ENCODE measurements around the gene IMMP2L.
"Not testable (repeated sequence)": the region's sequence is repeated elsewhere in the genome, so short reads cannot be mapped to it uniquely, and the experiment has no call there.

The IMMP2L gene

DNA sequence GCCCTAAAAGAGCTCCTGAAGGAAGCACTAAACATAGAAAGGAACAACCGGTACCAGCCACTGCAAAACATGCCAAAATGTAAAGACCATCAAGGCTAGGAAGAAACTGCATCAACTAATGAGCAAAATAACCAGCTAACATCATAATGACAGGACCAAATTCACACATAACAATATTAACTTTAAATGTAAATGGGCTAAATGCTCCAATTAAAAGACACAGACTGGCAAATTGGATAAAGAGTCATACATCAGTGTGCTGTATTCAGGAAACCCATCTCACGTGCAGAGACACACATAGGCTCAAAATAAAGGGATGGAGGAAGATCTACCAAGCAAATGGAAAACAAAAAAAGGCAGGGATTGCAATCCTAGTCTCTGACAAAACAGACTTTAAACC is 60.5 kb downstream of the IMMP2L start:
- DNase-seq = not testable (repeated sequence)

DNA sequence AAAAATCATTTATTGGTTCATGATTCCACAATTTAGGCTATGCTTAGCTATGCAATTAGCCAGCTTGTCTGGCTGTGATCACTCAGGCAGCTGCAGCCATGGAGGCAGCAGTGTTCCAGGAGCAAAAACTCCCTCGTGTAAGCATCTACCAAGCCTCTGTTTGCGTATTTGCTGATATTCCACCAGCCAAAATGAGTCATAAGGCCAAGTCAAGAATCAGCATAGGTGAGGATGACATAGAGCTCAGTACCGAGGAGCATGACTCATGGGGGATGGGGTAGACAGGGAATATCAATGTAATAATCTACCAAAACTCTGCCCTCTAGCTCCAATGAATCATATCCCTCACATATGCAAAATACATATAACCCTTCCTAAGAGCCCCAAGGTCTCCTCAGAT is 63.3 kb downstream of the IMMP2L start:
- DNase-seq = peak; percentile 0

DNA sequence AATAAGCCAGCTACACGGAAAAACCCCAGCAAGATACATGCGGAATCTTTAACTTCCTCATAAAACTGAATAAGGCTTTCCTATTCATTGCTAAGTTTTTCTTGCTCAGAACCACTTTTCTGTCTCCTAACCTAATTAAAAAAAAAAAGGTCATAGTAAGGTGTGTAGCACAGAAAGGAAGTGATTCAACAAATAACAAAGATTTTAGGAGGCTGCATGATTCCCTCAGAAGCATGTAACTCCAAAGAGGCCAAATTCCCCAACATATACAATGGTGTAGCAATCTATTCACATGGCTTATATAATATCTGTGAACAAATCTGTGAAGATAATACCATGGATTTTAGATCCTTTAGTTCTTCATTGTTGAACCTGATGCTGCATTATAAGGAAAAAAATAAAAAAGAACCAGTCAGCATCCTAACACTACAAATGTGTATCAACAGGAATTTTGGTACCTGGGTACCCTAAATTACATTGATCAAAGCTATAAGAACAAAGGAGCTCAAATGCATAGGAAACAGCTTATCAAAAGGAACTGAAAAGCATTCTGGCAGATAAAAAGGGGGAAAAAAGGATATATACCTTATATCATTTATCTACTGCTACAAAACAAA is 63.8 kb downstream of the IMMP2L start:
- no peak for DNase-seq

DNA sequence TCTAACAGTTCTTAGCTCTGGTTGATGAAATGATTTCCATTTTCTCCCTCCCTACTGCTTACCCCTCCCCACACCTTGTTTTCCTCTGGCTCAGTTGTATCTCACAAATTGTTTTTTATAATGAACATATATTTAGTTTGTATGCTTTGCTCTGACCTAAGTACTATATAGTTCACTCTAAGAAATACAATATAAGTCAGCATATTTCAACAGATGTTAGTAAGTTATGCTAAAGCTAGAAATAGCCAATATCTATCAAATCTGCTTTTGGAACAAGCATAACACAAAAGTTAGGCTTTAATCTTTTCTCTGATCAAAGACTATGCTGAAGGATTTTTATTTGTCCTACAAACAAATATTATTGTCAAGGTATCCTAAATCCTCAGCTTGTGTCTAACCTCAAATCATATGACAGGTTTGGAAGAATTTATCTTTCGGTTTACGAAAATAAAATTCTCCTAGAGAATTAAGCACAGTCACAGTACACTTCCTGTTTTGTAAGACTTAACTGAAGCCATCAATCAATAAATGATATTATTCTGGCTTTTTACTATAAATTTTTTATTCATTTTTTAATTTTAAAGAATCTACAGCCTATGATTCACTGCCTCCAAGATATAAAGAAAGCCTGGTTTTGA is 67.0 kb downstream of the IMMP2L start:
- no peak for DNase-seq

DNA sequence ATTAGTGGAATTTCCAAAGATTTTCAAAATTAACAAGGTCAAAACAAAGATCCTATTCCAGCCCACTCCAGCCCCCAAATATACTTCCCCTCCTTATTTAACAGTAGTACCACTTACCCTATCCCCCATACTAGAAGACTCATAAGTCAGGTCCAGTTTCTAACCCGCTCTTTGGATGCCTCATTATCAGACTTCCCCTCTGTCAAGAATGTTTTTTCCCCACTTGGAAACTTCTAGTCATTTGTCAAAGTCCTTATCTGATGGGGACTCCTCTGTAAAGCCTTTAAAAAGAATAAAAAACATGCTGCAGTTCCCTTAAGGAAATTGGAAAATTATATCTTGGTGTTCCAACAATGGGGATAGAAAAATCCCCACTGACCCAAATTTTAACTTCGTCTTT is 70.1 kb downstream of the IMMP2L start:
- no peak for DNase-seq

DNA sequence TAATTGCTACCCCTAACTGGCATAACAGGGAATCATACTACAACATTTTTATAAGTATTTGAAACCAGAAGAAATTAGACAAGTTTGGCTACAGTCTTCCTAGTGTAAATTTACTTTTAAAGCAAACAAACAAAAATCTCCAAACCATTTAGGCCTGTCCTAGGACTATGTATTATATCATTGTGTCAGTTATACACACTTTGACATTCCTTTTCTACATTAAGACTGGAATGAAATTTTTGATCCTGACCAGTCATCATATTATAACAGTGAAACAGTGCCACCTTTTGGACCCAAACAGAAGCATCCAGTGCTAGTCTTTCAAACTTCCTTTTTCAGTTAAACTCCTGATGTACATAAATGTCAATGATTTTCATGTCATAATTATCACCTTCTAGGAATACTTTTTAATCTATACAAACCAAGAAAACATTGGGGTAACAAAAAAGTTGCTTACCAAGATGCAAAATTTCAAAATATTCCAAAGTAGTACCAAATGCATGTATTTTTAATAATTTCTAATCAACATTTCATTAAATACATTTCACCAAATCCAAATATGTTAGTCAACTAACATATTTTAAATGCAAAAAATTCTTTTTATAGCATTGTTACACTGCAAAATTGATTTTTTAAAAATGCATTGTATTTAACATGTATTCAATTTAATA is 75.7 kb downstream of the IMMP2L start:
- DNase-seq = no peak

DNA sequence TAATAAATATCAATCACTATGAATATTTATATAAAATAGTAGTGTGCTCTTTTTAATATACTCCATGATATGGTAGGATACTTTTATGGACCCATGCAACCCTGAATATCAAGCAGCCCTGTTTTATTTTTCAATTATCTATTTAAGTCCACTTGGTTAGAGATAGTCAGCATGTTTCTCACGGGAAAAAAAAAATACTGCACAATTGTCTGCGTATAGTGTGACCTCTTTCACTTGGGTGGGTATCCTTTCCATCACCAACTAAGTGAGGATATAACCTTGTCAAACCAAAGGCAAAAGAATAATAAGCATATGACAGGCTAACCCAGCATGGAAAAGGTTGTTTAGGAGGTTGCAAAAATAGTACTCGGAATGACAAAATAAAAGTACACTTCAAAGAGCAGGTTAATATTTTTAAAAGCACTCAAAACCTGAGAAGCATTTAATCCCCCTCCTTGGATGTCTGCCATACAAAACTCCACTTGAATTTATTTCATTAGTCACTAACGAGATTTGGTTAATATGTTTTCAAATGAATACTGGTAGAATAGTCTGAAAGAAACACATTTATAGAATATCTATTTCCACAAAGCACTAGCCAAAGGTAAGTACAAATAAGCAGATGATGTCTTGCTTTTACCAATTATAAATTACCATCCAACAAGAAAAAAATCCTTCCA is 76.5 kb downstream of the IMMP2L start:
- no peak for DNase-seq

DNA sequence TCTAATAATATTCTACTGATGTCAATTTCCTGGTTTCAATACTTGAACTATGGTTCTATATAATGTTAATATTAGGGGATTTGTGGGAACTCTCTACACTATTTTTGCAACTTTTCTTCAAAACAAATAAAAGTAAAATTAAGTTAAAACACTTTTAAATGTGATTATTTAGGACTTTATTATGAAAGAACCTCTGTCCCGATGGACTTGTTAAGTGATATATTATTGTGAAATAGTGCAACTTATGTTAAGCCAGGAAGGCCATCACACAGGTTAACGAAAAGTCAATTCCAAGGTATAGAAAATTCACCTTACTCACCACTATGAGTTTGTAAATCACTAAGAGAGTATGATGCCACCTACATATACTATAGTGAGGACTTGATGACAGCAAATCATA is 79.2 kb downstream of the IMMP2L start:
- no peak for DNase-seq

DNA sequence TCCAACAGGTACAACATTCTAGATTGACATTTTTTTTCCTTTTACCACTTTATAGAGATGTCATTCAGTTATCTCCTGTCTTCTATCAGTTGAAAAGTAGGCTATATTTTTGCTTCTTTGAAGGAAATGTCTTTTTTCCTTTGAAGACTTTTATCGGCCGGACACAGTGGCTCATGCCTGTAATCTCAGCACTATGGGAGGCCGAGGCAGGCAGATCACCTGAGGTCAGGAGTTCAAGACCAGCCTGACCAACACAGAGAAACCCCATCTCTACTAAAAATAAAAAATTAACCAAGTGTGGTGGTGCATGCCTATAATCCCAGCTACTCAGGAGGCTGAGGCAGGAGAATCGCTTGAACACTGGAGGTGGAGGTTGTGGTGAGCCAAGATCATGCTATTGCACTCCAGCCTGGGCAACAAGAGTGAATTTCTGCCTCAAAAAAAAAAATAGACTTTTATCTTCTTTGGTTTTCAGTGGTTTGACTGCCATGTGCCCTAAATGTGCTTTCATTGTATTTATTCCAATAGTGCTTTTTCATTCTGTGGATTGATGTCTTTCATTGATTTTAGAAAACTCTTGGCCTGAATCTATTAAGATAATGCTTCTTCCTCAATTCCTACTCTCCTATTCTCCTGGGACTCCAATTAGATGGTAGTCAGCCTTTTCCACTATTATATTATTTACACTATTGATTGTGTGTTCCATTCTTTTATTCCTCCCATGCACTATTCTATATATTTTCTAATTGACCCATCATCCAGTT is 84.6 kb downstream of the IMMP2L start:
- no peak for DNase-seq

DNA sequence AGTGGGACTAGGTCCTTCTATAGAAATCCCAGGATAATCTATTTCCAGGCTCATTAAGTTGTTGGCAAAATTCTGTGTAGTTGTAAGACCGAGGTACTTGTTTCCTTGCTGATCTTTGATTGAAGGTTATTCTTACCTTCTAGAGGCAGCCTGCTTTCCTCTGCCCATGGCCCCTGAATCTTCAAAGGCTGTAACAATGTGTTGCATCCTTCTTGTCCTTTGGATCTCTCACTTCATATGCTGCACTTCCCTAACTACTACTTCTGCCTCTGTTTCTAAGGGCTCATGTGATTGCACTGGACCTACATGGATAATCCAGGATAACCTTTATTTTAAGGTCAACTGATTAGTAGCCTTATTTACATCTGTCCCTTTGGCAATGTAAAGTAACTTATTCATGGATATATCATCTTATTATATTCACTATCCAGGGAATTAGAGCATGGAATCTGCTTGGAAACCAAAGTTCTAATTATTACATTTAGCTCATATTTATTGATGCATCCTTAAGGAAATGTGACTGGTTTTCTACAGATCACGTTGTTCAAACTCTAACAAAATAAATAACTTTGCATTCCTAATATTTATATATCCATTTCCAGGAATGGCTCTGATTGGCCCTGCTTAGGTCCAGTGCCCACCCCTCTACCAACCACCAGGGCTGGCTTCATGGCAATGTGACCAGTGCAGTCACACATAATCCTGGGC is 85.6 kb downstream of the IMMP2L start:
- no peak for DNase-seq

DNA sequence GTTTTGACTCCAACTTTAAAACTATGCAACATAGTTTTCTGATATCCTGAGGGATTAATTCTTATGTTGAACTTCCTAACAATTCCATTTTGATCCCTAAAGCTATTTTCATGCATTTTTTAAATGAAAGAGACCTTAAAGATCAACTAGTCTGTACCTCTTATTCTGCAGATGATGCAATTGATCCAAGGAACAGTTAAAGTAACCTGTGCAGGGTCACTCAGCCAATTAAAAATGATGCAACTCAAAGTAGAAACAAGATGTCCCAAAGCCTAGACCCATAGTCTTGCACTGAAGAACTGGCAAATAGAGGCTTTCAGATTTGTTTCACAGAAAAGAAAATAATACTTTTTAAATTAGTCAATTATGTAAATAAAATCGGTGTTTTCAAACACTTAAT is 86.3 kb downstream of the IMMP2L start:
- DNase-seq = no peak

DNA sequence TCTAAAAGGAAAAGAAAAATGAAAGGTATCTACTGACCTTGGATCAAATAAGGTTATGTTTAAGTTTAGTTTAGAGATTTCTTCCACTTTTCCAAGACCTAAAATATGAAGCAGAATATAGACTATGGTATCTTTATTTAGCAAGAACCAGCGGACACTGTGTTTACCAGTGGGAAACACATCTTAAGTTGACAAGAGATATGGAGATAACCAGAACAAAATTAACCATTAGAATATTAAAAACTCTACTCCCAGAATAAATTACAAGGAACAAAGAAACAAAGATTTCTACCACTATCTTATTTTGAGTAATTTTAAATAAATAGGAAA is 86.9 kb downstream of the IMMP2L start:
- no peak for DNase-seq

DNA sequence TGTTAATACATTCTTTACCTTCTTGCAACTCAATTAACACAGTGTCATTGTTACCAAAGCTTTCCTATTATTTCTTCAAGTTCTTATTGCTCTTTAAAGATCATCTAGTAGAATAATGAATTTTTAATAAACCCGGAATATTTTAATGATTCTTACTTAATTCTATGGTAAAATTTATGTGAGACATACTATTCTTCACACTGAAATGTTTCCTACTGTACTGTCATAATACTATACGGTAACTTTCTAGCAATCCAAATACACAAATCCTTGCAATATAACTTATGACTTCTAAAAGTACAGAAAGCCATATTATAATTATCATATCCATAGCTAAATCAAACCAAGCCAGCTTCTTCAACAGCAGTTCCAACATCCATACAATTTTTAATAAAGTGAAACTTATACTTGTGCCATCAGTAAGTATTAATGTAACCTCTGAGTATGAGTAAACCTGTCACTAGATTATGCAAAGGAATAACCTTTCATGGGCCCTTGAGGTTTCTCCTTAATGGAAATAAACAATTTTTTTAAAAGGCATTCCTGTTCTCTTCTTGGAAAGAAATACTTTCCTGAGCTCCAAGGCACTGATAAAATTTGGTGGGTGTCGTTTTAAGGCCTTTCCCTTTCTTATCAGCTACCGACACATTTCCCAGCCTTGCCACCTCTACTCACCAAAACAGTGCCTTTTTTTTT is 87.4 kb downstream of the IMMP2L start:
- DNase-seq = no peak

DNA sequence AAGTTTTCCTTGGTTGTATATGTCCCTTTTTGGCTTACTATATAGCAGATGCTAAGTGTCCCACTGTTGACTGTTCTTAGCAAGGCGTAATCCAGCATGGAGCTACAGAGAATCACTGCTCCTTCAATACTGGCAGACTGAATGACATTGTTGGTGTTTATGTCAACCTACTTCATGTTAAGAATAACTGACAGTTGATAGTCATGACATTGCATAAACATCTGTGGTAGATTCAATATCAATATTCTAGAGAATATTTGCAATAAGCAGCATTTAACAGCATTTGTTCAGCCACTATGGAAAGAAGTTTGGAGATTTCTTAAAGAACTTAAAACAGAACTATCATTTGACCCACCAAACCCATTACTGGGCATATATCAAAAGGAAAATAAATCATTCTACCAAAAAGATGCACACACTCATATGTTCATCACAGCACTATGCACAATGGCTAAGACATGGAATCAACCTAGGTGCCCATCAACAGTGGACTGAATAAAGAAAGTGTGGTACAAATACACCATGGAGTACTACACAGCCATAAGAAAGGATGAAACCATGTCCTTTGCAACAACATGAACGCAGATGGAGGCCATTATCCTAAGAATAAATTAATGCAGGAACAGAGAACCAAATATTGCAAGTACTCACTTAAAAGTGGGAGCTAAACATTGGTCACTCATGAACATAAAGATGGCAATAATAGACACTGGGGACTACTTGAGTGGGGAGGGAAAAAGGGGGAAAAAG is 88.7 kb downstream of the IMMP2L start:
- no peak for DNase-seq

DNA sequence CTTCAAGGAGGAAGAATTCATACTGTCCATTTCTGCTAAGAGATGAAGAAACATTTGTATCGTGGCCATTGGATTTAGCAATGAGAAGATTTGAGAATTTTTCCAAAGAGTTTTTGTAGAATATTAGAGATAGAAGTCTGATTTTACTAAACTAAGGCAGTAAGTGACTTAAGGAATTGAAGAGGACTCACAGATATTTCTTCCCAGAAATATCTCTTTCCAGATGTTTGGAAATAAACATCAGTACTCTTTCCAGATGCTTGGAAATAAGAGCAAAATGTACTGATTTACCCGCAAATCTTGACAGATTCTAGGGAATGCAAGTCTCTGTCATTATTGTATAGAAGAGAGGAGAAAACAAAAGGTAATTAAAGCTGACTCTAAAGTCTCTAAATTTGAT is 91.3 kb downstream of the IMMP2L start:
- no peak for DNase-seq

DNA sequence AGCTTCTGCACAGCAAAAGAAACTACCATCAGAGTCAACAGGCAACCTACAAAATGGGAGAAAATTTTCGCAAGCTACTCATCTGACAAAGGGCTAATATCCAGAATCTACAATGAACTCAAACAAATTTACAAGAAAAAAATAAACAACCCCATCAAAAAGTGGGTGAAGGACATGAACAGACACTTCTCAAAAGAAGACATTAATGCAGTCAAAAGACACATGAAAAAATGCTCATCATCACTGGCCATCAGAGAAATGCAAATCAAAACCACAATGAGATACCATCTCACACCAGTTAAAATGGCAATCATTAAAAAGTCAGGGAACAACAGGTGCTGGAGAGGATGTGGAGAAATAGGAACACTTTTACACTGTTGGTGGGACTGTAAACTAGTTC is 92.4 kb downstream of the IMMP2L start:
- not testable (repeated sequence) for DNase-seq

DNA sequence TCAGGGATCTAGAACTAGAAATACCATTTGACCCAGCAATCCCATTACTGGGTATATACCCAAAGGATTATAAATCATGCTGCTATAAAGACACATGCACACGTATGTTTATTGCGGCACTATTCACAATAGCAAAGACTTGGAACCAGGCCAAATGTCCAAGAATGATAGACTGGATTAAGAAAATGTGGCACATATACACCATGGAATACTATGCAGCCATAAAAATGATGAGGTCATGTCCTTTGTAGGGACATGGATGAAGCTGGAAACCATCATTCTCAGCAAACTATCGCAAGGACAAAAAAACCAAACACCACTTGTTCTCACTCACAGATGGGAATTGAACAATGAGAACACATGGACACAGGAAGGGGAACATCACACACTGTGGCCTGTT is 96.5 kb downstream of the IMMP2L start:
- DNase-seq = not testable (repeated sequence)

DNA sequence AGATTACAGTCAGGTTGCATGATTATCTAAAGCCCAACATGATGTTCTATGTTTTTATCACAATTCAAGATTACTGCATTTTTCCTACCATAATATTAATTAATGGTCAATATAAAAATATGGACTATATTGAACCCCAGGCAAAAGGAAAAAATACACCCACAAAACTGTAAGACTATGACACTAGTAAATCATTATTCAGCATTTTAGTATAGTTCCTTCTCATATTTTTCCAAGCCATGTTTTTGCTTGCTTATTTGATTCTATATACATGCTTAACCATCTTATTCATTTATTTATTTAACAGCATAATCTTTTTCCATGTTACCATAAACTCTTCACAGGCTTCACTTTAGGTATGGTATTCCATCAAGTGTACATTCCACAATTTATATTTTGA is 101.6 kb downstream of the IMMP2L start:
- no peak for DNase-seq

DNA sequence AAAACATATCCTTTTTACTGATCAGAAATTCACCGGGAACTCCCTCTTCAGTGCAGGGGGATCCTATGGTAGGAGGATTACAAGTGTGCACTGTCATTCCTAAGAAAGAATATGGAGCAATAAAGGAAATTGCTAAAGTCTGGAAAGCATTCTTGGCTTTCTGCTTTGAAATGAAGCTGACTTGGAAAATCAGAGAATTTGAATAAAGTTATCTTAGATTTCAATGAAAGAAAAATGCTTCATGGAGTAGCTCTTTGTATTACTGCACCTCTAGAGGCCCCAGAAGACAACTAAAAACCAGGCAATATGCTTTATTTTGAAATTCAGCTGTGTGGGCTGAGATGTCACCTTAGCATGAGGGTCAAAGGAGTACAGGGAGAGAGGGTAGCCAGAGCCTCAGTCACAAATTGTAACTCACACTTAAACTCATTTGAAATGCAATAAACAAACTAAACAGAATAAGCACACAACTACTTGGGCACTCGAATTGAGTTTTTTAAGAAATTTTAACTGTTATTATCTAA is 102.5 kb downstream of the IMMP2L start:
- DNase-seq = no peak

DNA sequence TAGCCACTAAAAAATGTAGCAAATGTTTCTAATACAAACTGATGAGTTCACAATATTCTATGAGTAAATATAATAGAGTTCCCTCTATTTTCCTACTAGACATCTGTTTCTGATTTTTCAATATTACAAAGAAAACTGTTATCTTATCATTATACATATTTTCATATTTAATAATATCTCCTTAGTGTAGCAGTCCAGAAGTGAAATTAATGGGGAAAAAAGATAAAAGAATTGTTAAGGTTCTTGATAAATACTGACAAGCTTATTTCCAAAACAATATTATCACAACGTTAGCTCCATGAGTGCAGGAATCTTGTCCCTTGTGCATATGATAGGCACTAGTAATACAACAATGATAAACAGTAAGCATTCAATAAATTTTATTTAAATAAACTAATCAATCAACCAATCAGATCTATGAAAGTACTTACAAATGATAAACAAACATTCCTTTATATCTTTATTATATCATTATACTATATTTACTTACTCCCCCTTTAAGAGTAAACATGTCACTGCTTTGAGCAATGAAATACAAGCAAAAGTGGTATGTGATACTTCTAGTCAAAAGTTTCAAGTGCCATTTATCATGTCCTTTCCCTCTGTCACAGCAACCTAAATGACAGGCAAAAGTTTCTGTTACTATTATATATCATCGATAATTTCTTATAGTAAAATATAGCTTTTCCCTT is 103.1 kb downstream of the IMMP2L start:
- DNase-seq = no peak

Measured in stimulated activated naive CD4-positive, alpha-beta T cell treated with Interleukin-2 at 50 U/mL for 16 hours (primary cell).